GM23248 (cell line): ENCODE data around the gene TMEM89.

ENCODE experiments used
- EZH2 ChIP-seq: fragments of 200-600 bp; sonication (generic); IDR thresholded peaks from 2 replicates; pipeline ENCODE4 v1.6.1; 2018; ENCODE audit warnings: antibody characterized with exemption, mild to moderate bottlenecking; ENCODE audit not compliant: insufficient read depth, poor library complexity, severe bottlenecking
- EZH2phosphoT487 ChIP-seq: fragments of 200-600 bp; sonication (generic); IDR thresholded peaks from 2 replicates; pipeline ENCODE4 v1.6.1; 2018; ENCODE audit warnings: antibody characterized with exemption, moderate library complexity, mild to moderate bottlenecking, low read depth; ENCODE audit not compliant: insufficient read depth

GRCh38 chr3:48656061-48656840 lies 34.7 kb upstream of the TMEM89 start:
- TF ChIP-seq EZH2 (no peak), EZH2phosphoT487 (no peak)
